CD8-positive, alpha-beta memory T cell (primary cell): ENCODE measurements around the gene CDCA4. TPM values are rescaled to one million over a fixed set of nuclear protein-coding genes. Genes with fewer than 3 reads are reported as not detected.

Experiments used
- CTCF ChIA-PET: fragments of 350-600 bp; sonication (Branson Sonifier 250); formaldehyde crosslinking; loops from one replicate; lab custom pipeline; 2021; ENCODE audit warnings: antibody characterized with exemption; lab: Charles Lee
- POLR2A ChIA-PET: fragments of 350-600 bp; sonication (Branson Sonifier 250); formaldehyde crosslinking; loops from one replicate; lab custom pipeline; 2021; ENCODE audit warnings: antibody characterized with exemption; lab: Charles Lee
- DNase-seq, 5 donors: peaks; one replicate each; pipeline versions ENCODE4 v3.0.0 to v3.0.0-alpha.2; 2020 to 2022; ENCODE audit warnings: mixed read lengths in 1 of 5
- H3K27ac ChIP-seq: one replicate; pipeline ENCODE4 v1.7.0; 2013; ENCODE audit warnings: low read depth, mild to moderate bottlenecking, low read length, moderate library complexity
- H3K27me3 ChIP-seq: 2 replicates; pipeline ENCODE4 v1.7.0; 2013; ENCODE audit warnings: low read length, mild to moderate bottlenecking; ENCODE audit not compliant: insufficient read depth, poor library complexity, severe bottlenecking
- H3K36me3 ChIP-seq: 2 replicates; pipeline ENCODE4 v1.7.0; 2013; ENCODE audit warnings: mild to moderate bottlenecking, low read length, moderate library complexity; ENCODE audit not compliant: insufficient read depth
- H3K4me1 ChIP-seq: 2 replicates; pipeline ENCODE4 v1.7.0; 2013; ENCODE audit warnings: mild to moderate bottlenecking, low read length, moderate library complexity; ENCODE audit not compliant: insufficient read depth
- H3K4me3 ChIP-seq: 2 replicates; pipeline ENCODE4 v1.7.0; 2013; ENCODE audit warnings: mild to moderate bottlenecking, low read length
- H3K9me3 ChIP-seq: 2 replicates; pipeline ENCODE4 v1.7.0; 2013; ENCODE audit warnings: mild to moderate bottlenecking, low read length
- H3K27ac Mint-ChIP-seq, 8 donors: one replicate each; pipeline ENCODE4 v1.8.0; 2020 to 2021; ENCODE audit warnings: mixed read lengths in 8 of 8, mild to moderate bottlenecking in 6 of 8, inconsistent platforms in 3 of 8, moderate library complexity in 3 of 8
- H3K27me3 Mint-ChIP-seq, 2 donors: one replicate each; pipeline ENCODE4 v1.8.0; 2020 to 2021; ENCODE audit warnings: mixed read lengths in 2 of 2, mild to moderate bottlenecking in 1 of 2, moderate library complexity in 1 of 2
- H3K36me3 Mint-ChIP-seq, 3 donors: one replicate each; pipeline ENCODE4 v1.8.0; 2020 to 2021; ENCODE audit warnings: mixed read lengths in 3 of 3, inconsistent platforms in 1 of 3, mild to moderate bottlenecking in 1 of 3
- H3K4me1 Mint-ChIP-seq, 3 donors: one replicate each; pipeline ENCODE4 v1.8.0; 2020 to 2021; ENCODE audit warnings: mixed read lengths in 3 of 3, inconsistent platforms in 1 of 3, mild to moderate bottlenecking in 1 of 3
- H3K4me3 Mint-ChIP-seq, 7 donors: one replicate each; pipeline ENCODE4 v1.8.0; 2020 to 2021; ENCODE audit warnings: mixed read lengths in 7 of 7, mild to moderate bottlenecking in 6 of 7, moderate library complexity in 4 of 7, inconsistent platforms in 2 of 7
- H3K9me3 Mint-ChIP-seq, 5 donors: one replicate each; pipeline ENCODE4 v1.8.0; 2020 to 2022; ENCODE audit warnings: mixed read lengths in 5 of 5, mild to moderate bottlenecking in 3 of 5, moderate library complexity in 2 of 5, inconsistent platforms in 1 of 5
- polyA plus RNA-seq: library from polyadenylated mRNA; unstranded; fragments of 300-500 nt; fragmentation: Illumina TruSeq; gene quantifications from one replicate; pipeline ENCODE4 v1.2.3, GENCODE V29; 2021
- total RNA-seq, 2 experiments: library from RNA; stranded (reverse); gene quantifications; one replicate each; pipeline ENCODE4 v1.2.3, GENCODE V29; 2021

Gene CDCA4
- total and polyA plus RNA-seq, 3 experiments from 2014 or later: 23.8 to 76.7 (median 73.0) TPM

GRCh38 chr14:105018414-105018813 is 2.5 kb downstream of the CDCA4 start:
- CTCF ChIA-PET: interaction anchor here (0.7 to 4.1 kb wide), 9 partner anchors 10 to 72 kb away, joined by 3 to 47 read pairs (median 3); partner anchors contain the start of gene GPR132
- Histone ChIP-seq H3K27me3 (no peaks in the 10 kb centered on the region), H3K36me3 (no peaks in the 10 kb centered on the region), H3K4me3 (no peak overlapping the region), H3K9me3 (no peaks in the 10 kb centered on the region), H3K27ac (no peak overlapping the region), H3K4me1 (peaks cover 56% of the 10 kb centered on the region)
- Mint-ChIP-seq H3K9me3 (no peaks in the 10 kb centered on the region), H3K4me3 (peak overlapping the region; percentile 86 to 95 (median 93)), H3K27ac (peak overlapping the region; percentile 51 to 98 (median 92)), H3K36me3 (peaks cover 0 to 25% (median 4%) of the 10 kb centered on the region in 3 donors), H3K4me1 (peaks cover 70 to 80% (median 74%) of the 10 kb centered on the region in 3 donors), H3K27me3 (peaks cover 0 to 3% of the 10 kb centered on the region in 2 donors)
- DNase-seq: peak in 1 of 5 donors; percentile 16
- POLR2A ChIA-PET: interaction anchor here (0.6 to 4.4 kb wide), 4 partner anchors 14 to 397 kb away, joined by 3 to 20 read pairs (median 12); partner anchors contain the start of gene CLBA1

GRCh38 chr14:105015905-105016304 is 5.0 kb downstream of the CDCA4 start:
- POLR2A ChIA-PET: no interaction called here
- H3K36me3 ChIP-seq: peaks cover 11% of the 10 kb centered on the region
- CTCF ChIA-PET: interaction anchor here (2.5 kb wide), 1 partner anchor 30 kb away, joined by 16 read pairs; no protein-coding TSS in a partner anchor
- Mint-ChIP-seq H3K4me3 (peak overlapping the region; percentile 31 to 83 (median 65)), H3K9me3 (no peaks in the 10 kb centered on the region), H3K27ac (peak overlapping the region in 7 of 8 donors; percentile 70 to 98 (median 90)), H3K4me1 (peaks cover 74 to 84% (median 81%) of the 10 kb centered on the region in 3 donors), H3K27me3 (peaks cover 0 to 3% of the 10 kb centered on the region in 2 donors), H3K36me3 (peaks cover 0 to 42% (median 7%) of the 10 kb centered on the region in 3 donors)
- H3K27me3 ChIP-seq: no peaks in the 10 kb centered on the region
- H3K27ac ChIP-seq: peak overlapping the region; percentile 5
- H3K9me3 ChIP-seq: no peaks in the 10 kb centered on the region
- H3K4me3 ChIP-seq: no peak overlapping the region
- peak in 1 of 5 donors; percentile 19 for DNase-seq
- H3K4me1 ChIP-seq: peaks cover 46% of the 10 kb centered on the region

- Mint-ChIP-seq H3K27ac (peak overlapping the region; percentile 70 to 98 (median 88)), H3K9me3 (no peaks in the 10 kb centered on the region), H3K27me3 (peaks cover 0 to 3% of the 10 kb centered on the region in 2 donors), H3K4me1 (peaks cover 73 to 84% (median 80%) of the 10 kb centered on the region in 3 donors), H3K4me3 (peak overlapping the region; percentile 28 to 88 (median 73)), H3K36me3 (peaks cover 0 to 47% (median 7%) of the 10 kb centered on the region in 3 donors)
- no peaks in the 10 kb centered on the region for H3K27me3 ChIP-seq
- DNase-seq: peak in 3 of 5 donors; percentile 19 to 50 (median 24)
- ChIA-PET CTCF (interaction anchor here (2.5 kb wide), 1 partner anchor 30 kb away, joined by 16 read pairs; no protein-coding TSS in a partner anchor), POLR2A (no interaction called here)
- H3K4me1 ChIP-seq: peaks cover 46% of the 10 kb centered on the region
- no peaks in the 10 kb centered on the region for H3K9me3 ChIP-seq
- peak overlapping the region; percentile 18 for H3K4me3 ChIP-seq
- H3K36me3 ChIP-seq: peaks cover 13% of the 10 kb centered on the region
- H3K27ac ChIP-seq: peak overlapping the region; percentile 5
Observed at GRCh38 chr14:105015242-105015641, 5.6 kb downstream of the CDCA4 start.

GRCh38 chr14:105014631-105015030 is 6.3 kb downstream of the CDCA4 start:
- Mint-ChIP-seq H3K36me3 (peaks cover 0 to 50% (median 11%) of the 10 kb centered on the region in 3 donors), H3K27me3 (peaks cover 0 to 3% of the 10 kb centered on the region in 2 donors), H3K4me1 (peaks cover 67 to 78% (median 74%) of the 10 kb centered on the region in 3 donors), H3K4me3 (peak overlapping the region; percentile 28 to 88 (median 68)), H3K27ac (peak overlapping the region; percentile 70 to 98 (median 88)), H3K9me3 (no peaks in the 10 kb centered on the region)
- DNase-seq: no peak
- Histone ChIP-seq H3K4me1 (peaks cover 40% of the 10 kb centered on the region), H3K9me3 (no peaks in the 10 kb centered on the region), H3K36me3 (peaks cover 20% of the 10 kb centered on the region), H3K27me3 (no peaks in the 10 kb centered on the region), H3K27ac (peak overlapping the region; percentile 5), H3K4me3 (peak overlapping the region; percentile 18)
- POLR2A ChIA-PET: no interaction called here
- CTCF ChIA-PET: interaction anchor here (1.5 kb wide), 1 partner anchor 31 kb away, joined by 6 read pairs; no protein-coding TSS in a partner anchor

- peak in 1 of 5 donors; percentile 32 for DNase-seq
- Histone ChIP-seq H3K36me3 (peaks cover 25% of the 10 kb centered on the region), H3K27me3 (no peaks in the 10 kb centered on the region), H3K4me3 (no peak overlapping the region), H3K27ac (no peak overlapping the region), H3K9me3 (no peaks in the 10 kb centered on the region), H3K4me1 (peaks cover 34% of the 10 kb centered on the region)
- no peaks in the 10 kb centered on the region for H3K9me3 Mint-ChIP-seq
- peak overlapping the region in 6 of 7 donors; percentile 28 to 74 (median 54) for H3K4me3 Mint-ChIP-seq
- CTCF ChIA-PET: interaction anchor here (1.5 kb wide), 1 partner anchor 31 kb away, joined by 6 read pairs; no protein-coding TSS in a partner anchor
- H3K4me1 Mint-ChIP-seq: peaks cover 61 to 72% (median 68%) of the 10 kb centered on the region in 3 donors
- H3K27me3 Mint-ChIP-seq: peaks cover 0 to 3% of the 10 kb centered on the region in 2 donors
- POLR2A ChIA-PET: no interaction called here
- peak overlapping the region; percentile 70 to 98 (median 88) for H3K27ac Mint-ChIP-seq
- H3K36me3 Mint-ChIP-seq: peaks cover 0 to 52% (median 11%) of the 10 kb centered on the region in 3 donors
Observed at GRCh38 chr14:105014032-105014431, 6.9 kb downstream of the CDCA4 start.

GRCh38 chr14:105013150-105013785 is 7.6 kb downstream of the CDCA4 start:
- Histone ChIP-seq H3K9me3 (no peaks in the 10 kb centered on the region), H3K4me3 (no peak overlapping the region), H3K4me1 (peaks cover 28% of the 10 kb centered on the region), H3K27me3 (no peaks in the 10 kb centered on the region), H3K36me3 (peaks cover 25% of the 10 kb centered on the region), H3K27ac (no peak overlapping the region)
- H3K27ac Mint-ChIP-seq: peak overlapping the region; percentile 40 to 98 (median 87)
- CTCF ChIA-PET: interaction anchor here (1.5 kb wide), 1 partner anchor 32 kb away, joined by 6 read pairs; no protein-coding TSS in a partner anchor
- H3K4me3 Mint-ChIP-seq: peak overlapping the region in 3 of 7 donors; percentile 23 to 74 (median 33)
- no peaks in the 10 kb centered on the region for H3K9me3 Mint-ChIP-seq
- H3K36me3 Mint-ChIP-seq: peaks cover 0 to 52% (median 11%) of the 10 kb centered on the region in 3 donors
- peaks cover 0 to 3% of the 10 kb centered on the region in 2 donors for H3K27me3 Mint-ChIP-seq
- DNase-seq: peak in 1 of 5 donors; percentile 30
- POLR2A ChIA-PET: no interaction called here
- H3K4me1 Mint-ChIP-seq: peaks cover 54 to 66% (median 63%) of the 10 kb centered on the region in 3 donors

- H3K4me1 Mint-ChIP-seq: peaks cover 48 to 58% (median 55%) of the 10 kb centered on the region in 3 donors
- H3K4me3 ChIP-seq: no peak overlapping the region
- no peak for DNase-seq
- no peaks in the 10 kb centered on the region for H3K27me3 ChIP-seq
- H3K4me1 ChIP-seq: peaks cover 23% of the 10 kb centered on the region
- no peaks in the 10 kb centered on the region for H3K9me3 Mint-ChIP-seq
- peak overlapping the region in 6 of 8 donors; percentile 36 to 98 (median 64) for H3K27ac Mint-ChIP-seq
- H3K9me3 ChIP-seq: no peaks in the 10 kb centered on the region
- CTCF ChIA-PET: interaction anchor here (0.7 to 1.0 kb wide), 3 partner anchors 9 to 36 kb away, joined by 3 to 5 read pairs (median 4); partner anchors contain the start of gene CDCA4
- H3K36me3 Mint-ChIP-seq: peaks cover 0 to 54% (median 11%) of the 10 kb centered on the region in 3 donors
- H3K4me3 Mint-ChIP-seq: peak overlapping the region in 1 of 7 donors; percentile 34
- H3K36me3 ChIP-seq: peaks cover 25% of the 10 kb centered on the region
- POLR2A ChIA-PET: no interaction called here
- H3K27ac ChIP-seq: no peak overlapping the region
- H3K27me3 Mint-ChIP-seq: peaks cover 0 to 3% of the 10 kb centered on the region in 2 donors
Observed at GRCh38 chr14:105012171-105012985, 8.5 kb downstream of the CDCA4 start.
